Stimulated activated naive CD8-positive, alpha-beta T cell treated with anti-CD3 and anti-CD28 coated beads, Interleukin-15, Interleukin-2, amounts not matched to agents 100 ng/mL and 50 ng/mL, for 24 hours (primary cell): ENCODE measurements around the gene C11orf71.

ENCODE experiments used
- H3K27ac Mint-ChIP-seq: one replicate; pipeline ENCODE4 v1.8.0; 2021; ENCODE audit warnings: mild to moderate bottlenecking, mixed read lengths
- H3K27me3 Mint-ChIP-seq: one replicate; pipeline ENCODE4 v1.8.0; 2021; ENCODE audit warnings: mixed read lengths
- H3K36me3 Mint-ChIP-seq: one replicate; pipeline ENCODE4 v1.8.0; 2021; ENCODE audit warnings: low read depth, mixed read lengths
- H3K4me1 Mint-ChIP-seq: one replicate; pipeline ENCODE4 v1.8.0; 2021; ENCODE audit warnings: low read depth, mixed read lengths
- H3K4me3 Mint-ChIP-seq: one replicate; pipeline ENCODE4 v1.8.0; 2021; ENCODE audit warnings: mild to moderate bottlenecking, mixed read lengths
- H3K9me3 Mint-ChIP-seq: one replicate; pipeline ENCODE4 v1.8.0; 2021; ENCODE audit warnings: mixed read lengths

Gene C11orf71, protein sequence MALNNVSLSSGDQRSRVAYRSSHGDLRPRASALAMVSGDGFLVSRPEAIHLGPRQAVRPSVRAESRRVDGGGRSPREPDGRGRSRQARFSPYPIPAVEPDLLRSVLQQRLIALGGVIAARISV

DNA sequence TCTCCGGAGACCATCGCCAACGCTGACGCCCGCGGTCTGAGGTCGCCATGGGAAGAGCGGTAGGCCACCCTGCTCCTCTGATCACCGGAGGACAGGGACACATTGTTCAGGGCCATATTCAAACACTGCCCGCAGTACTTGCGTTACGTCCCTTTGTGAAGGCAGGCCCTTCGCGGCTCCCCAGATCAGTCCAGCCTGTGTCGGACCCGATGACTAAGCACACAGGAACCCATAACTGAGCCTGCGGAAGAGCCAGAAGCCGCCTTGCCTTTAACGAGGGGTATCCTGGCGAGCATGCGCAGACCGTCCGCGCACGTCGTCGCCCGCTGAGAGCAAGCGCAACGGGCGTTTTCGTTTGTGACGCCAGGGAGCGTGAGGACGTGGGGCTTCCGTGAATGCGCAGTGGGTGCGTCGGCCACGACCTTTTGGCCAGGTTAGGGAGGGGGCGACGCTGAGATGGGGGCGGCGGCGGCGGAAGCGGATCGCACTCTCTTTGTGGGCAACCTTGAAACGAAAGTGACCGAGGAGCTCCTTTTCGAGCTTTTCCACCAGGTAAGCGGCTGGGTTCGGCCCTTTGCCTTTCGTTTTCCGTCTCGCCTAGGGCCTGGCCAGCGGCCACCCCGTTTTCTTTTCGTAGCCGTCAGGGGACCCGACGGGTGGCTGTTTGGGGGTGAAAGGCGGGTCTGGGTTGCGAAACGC is at the start of gene C11orf71, which contains the start of gene RBM7:
C11orf71 (minus strand) TSS at position 296 of the 699 bp plus-strand sequence; CDS start at position 116, 180 bp downstream.
RBM7 (plus strand) TSS at position 451 of the 699 bp plus-strand sequence; CDS start at position 457, 6 bp downstream.
- Mint-ChIP-seq H3K9me3 (no peaks in the 10 kb centered on the region), H3K4me3 (peak within 1 kb of the TSS; percentile 90), H3K4me1 (peaks cover 57% of the 10 kb centered on the region), H3K27ac (peak within 1 kb of the TSS; percentile 90), H3K27me3 (no peaks in the 10 kb centered on the region), H3K36me3 (peaks cover 46% of the 10 kb centered on the region)

DNA sequence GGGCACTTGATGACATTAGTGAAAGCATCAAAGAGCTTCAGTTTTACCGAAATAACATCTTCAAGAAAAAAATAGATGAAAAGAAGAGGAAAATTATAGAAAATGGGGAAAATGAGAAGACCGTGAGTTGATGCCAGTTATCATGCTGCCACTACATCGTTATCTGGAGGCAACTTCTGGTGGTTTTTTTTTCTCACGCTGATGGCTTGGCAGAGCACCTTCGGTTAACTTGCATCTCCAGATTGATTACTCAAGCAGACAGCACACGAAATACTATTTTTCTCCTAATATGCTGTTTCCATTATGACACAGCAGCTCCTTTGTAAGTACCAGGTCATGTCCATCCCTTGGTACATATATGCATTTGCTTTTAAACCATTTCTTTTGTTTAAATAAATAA is 49.5 kb upstream of the C11orf71 start:
- Mint-ChIP-seq H3K4me1 (no peaks in the 10 kb centered on the region), H3K27ac (no peak overlapping the region), H3K36me3 (peaks cover 71% of the 10 kb centered on the region), H3K9me3 (no peaks in the 10 kb centered on the region), H3K27me3 (no peaks in the 10 kb centered on the region), H3K4me3 (no peak overlapping the region)

DNA sequence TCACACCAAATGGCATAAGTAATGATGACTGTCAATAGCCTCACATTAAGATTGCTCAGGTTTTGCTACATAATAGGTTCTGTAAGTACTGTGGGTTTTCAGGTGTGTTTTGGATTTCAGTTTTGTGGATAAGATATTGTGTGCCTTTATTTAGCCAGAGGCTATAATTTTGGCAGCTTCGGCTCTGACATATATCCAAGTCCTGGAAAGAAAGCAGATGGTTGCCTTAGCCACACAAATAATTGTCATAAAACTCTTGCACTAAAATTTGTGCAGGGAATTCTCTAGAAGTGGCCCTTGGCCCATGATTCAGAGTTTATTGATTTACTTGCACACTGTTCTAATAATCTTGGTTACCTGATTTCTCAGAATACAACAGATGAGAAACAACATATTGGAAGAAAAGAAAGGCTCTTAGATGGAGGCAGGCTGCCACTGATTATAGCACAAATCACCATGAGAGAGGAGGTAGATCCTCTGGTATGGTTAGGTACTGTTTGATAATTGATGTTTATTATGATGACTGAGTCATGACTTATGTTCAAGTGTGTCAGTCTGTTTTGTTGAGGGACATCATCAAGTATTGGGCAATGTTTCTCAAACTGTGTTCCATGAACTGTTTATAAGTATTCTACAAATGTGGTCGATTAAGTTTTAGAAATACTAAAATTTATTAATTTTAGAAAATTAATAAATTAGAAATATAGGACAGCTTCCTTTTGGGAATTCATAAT is 48.6 kb upstream of the C11orf71 start:
- Mint-ChIP-seq H3K4me3 (no peak overlapping the region), H3K36me3 (peaks cover 78% of the 10 kb centered on the region)

DNA sequence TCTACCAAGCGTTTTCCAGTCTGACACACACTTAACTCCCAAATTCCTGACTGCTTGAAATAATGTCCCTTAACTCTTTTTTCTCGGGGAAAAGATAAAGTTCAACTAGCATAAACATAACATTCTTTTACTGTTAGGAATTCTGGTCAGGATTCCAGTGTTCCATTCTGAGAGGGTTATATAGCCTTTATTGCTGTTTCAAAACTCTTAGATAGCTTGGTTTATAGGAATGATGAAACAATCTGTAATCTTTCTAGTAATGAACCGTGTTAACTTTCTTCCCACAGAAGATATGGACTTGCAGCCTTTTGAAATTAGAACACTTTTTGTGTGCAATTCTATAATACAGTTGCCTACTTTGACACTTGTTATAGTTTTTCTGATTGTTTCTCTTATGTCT is 47.6 kb upstream of the C11orf71 start:
- no peaks in the 10 kb centered on the region for H3K27me3 Mint-ChIP-seq
- no peaks in the 10 kb centered on the region for H3K9me3 Mint-ChIP-seq
- no peaks in the 10 kb centered on the region for H3K4me1 Mint-ChIP-seq
- peaks cover 73% of the 10 kb centered on the region for H3K36me3 Mint-ChIP-seq
- H3K4me3 Mint-ChIP-seq, result no peak overlapping the region
- H3K27ac Mint-ChIP-seq, result no peak overlapping the region

More for the DNA sequence above, 48.6 kb upstream of the C11orf71 start:
- Mint-ChIP-seq H3K27me3 (no peaks in the 10 kb centered on the region), H3K27ac (no peak overlapping the region), H3K9me3 (no peaks in the 10 kb centered on the region), H3K4me1 (no peaks in the 10 kb centered on the region)

DNA sequence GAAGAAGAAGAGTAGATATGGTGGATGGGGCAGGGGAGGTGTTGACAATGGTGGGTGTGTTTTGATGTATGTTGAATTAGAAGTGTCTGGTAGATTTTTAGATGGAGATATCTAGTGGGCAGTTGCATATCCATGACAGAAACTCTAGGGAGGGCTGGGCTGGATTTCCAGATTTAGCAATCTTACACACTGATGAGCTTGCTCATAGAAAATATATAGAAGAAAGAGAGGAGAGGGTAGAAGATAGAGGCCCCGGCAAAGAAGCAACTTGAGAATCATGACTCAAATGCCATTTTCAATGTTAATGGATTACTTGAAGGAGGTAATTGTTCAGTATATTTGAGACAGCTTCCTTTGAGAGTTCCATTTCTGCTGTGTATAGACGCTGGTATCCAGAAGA is 47.1 kb upstream of the C11orf71 start:
- Mint-ChIP-seq H3K4me1 (no peaks in the 10 kb centered on the region), H3K4me3 (no peak overlapping the region), H3K9me3 (no peaks in the 10 kb centered on the region), H3K27ac (peak overlapping the region; percentile 1), H3K36me3 (peaks cover 68% of the 10 kb centered on the region), H3K27me3 (no peaks in the 10 kb centered on the region)

DNA sequence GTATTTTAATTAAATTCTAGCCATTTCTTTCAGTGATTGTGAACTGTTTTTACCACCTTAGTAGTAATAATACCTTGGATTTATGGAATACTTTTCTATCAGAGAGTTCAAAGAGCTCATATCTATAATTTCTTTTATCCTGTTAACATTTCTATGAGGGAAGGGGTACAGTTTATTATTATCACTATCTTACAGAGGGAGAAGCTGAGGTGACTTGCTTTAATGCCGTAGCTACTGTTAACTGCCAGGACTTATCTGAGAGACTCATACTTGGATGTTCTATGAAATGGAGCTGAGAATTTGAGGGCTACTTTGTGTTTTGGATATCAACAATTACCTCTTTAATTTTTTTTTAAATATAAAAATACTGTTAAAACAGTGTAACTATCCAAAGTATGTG is 42.2 kb upstream of the C11orf71 start:
- Mint-ChIP-seq H3K27ac (no peak overlapping the region), H3K36me3 (peaks cover 54% of the 10 kb centered on the region), H3K27me3 (no peaks in the 10 kb centered on the region), H3K4me1 (peaks cover 27% of the 10 kb centered on the region), H3K4me3 (no peak overlapping the region), H3K9me3 (no peaks in the 10 kb centered on the region)

DNA sequence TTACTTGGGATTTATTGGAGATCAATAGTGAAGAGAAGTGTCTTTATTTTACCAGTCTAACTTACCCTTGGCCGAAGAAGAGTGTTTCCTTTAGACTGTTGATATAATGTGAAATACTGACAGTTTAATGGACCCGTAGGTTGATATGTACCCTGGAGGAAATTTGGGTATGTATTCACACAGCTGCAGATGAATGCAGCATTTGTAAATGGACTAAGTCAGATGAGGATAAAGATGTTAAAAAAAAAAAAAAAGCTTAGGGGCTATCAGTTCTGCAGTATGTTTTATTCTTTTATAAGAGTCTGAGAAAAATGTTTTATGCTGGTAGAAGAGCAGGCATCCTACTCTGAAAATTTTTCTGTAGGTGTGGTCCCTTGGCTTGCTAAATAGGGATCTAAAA is 41.6 kb upstream of the C11orf71 start:
- H3K9me3 Mint-ChIP-seq, result no peaks in the 10 kb centered on the region
- no peak overlapping the region for H3K27ac Mint-ChIP-seq
- H3K4me3 Mint-ChIP-seq, result no peak overlapping the region

DNA sequence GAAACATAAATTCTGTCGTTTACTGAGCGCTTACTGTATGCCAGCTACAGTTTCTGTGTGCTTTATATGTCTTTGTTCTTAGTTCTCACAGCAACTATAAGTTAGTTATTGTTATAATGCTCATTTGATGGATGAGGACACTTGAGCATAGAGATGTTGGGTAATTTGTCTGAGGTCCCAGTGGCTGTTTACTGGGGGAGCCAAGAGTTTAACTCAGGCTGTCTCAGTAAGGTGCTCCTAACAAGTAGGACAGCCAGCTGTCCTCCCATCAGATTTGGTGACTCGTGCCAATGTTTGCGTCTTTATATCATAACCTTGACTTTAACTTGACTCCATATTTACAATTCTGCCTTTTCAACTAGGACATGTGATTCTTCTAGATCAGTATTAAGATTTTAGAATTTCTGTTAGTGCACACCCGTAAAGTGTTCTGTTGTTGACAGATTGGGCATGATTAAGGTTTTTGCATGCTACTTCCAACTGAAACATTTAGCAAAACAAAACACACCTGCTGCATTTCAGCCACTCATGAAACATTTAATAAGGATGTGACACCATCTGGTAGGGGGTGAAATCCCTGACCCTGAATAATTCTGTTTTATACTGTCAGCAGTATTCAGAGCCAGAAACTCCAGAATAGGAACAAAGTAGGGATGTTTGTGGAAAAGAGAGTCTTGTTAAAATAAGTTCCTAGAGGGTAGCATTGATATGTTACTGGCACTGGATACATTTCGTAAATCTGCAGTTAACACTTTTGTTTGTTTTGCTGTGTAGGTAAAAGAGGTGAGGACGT is 40.9 kb upstream of the C11orf71 start:
- Mint-ChIP-seq H3K27me3 (no peaks in the 10 kb centered on the region), H3K36me3 (peaks cover 42% of the 10 kb centered on the region), H3K9me3 (no peaks in the 10 kb centered on the region), H3K4me3 (peak overlapping the region; percentile 68), H3K27ac (no peak overlapping the region), H3K4me1 (peaks cover 27% of the 10 kb centered on the region)

More for the DNA sequence above, 41.6 kb upstream of the C11orf71 start:
- peaks cover 49% of the 10 kb centered on the region for H3K36me3 Mint-ChIP-seq
- no peaks in the 10 kb centered on the region for H3K27me3 Mint-ChIP-seq
- peaks cover 27% of the 10 kb centered on the region for H3K4me1 Mint-ChIP-seq

DNA sequence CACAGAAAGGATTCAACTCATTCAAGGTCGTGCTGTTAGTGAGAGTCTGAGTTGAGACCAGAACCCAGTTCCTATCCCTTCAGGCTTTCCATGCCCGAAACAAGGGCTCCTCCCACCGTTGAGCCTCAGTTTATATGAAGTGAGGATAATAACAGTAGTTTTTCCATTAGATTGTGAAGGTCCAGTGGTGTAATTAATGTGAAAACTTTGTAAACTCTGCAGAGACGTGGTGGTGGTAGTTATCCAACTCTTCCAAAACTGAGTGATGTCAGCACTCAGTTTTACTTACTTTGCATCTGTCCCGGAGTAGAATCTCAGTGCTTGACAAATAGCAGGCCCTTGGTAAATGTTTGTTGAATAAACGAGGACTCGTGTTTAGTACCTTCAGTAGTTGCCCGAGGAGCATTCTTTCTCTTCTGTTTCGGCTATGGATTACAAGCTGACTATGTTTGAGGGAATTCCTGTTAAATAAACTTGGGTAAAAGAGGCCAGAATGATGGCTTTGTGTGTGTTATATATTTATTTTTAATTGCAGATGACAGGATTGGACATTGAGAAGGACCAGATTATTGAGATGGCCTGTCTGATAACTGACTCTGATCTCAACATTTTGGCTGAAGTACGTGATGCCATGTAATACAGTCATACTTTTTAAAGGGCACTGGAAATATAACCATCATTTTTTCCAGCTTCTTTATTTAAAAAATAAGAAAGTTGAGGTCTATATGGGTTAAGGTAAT is 40.0 kb upstream of the C11orf71 start:
- Mint-ChIP-seq H3K36me3 (peaks cover 33% of the 10 kb centered on the region), H3K4me3 (peak overlapping the region; percentile 98), H3K27ac (peak overlapping the region; percentile 94), H3K9me3 (no peaks in the 10 kb centered on the region), H3K4me1 (peaks cover 27% of the 10 kb centered on the region), H3K27me3 (no peaks in the 10 kb centered on the region)

DNA sequence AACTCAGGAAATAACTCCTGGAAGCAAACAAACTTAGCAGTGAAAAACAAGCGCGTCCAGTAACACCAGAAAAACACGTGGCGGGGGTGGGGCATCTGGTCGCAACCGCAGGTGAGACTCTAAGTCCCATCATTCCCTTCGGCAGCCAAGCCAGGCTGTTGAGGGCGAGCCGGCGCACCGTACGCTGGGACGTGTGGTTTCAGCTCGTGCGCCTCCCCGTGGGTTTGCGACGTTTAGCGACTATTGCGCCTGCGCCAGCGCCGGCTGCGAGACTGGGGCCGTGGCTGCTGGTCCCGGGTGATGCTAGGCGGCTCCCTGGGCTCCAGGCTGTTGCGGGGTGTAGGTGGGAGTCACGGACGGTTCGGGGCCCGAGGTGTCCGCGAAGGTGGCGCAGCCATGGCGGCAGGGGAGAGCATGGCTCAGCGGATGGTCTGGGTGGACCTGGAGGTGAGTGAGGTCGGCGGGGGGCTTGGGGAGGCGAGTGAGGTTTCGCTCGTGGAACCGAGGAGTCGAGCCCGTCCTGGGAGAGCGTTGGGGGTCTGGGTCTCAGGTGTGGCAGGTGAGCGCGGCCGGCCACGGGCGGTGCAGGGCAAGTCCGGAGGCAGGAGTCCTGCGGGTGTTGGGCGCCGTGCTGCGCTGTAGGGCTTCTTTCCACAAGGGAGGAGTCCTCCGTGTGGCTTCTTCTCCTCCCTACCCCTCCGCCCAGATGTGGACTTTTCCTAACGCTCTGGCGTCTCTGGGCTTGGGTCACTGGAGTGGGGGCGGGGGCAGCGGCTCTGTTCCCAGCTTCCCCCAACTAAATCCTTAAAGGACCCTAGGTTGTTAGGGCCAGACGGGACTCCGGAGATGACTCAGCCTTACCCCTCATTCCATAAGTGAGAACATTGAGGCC is 39.2 kb upstream of the C11orf71 start, which contains the start of gene REXO2:
REXO2 (plus strand) TSS at position 239 of the 892 bp plus-strand sequence; CDS start at position 301, 62 bp downstream.
- Mint-ChIP-seq H3K36me3 (peaks cover 25% of the 10 kb centered on the region), H3K4me1 (peaks cover 27% of the 10 kb centered on the region), H3K27ac (peak within 1 kb of the TSS; percentile 94), H3K4me3 (peak within 1 kb of the TSS; percentile 98), H3K27me3 (no peaks in the 10 kb centered on the region), H3K9me3 (no peaks in the 10 kb centered on the region)

DNA sequence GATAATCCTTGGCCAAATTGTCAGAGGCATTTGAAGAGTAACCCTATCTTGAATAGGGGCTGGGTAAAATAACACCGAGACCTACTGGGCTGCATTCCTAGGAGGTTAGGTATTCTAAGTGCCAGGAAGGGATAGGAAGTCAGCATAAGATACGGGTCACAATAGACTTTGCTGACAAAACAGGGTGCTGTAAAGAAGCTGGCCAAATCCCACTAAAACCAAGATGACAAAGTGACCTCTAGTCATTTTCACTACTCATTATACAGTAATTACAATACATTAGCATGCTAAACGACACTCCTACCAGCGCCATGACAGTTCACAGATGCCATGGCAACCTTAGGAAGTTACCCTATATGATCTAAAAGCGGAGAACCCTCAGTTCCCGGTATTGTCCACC is 38.0 kb upstream of the C11orf71 start:
- Mint-ChIP-seq H3K9me3 (no peaks in the 10 kb centered on the region), H3K36me3 (peaks cover 15% of the 10 kb centered on the region), H3K27me3 (no peaks in the 10 kb centered on the region), H3K4me3 (no peak overlapping the region), H3K27ac (no peak overlapping the region), H3K4me1 (peaks cover 27% of the 10 kb centered on the region)

DNA sequence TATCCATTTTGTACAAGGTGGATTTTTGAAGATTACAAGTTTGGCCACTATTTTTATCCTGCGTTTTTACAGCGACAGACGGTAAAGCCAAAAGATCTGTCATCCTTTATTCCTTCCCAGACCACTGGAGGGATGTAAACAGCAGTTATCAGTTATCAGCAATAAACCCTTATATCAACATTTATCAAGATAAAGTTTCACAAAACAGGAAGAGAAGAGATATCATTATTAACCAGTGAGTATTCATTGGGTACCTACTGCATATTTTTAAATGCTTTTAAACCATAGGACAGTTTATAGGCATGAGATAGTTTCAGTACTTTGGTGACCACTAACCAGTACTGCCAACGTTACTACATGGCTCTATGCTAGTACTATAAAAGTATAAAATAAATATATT is 33.1 kb upstream of the C11orf71 start:
- Mint-ChIP-seq H3K4me3 (no peak overlapping the region), H3K9me3 (no peaks in the 10 kb centered on the region), H3K27me3 (no peaks in the 10 kb centered on the region), H3K27ac (no peak overlapping the region), H3K4me1 (no peaks in the 10 kb centered on the region), H3K36me3 (no peaks in the 10 kb centered on the region)

DNA sequence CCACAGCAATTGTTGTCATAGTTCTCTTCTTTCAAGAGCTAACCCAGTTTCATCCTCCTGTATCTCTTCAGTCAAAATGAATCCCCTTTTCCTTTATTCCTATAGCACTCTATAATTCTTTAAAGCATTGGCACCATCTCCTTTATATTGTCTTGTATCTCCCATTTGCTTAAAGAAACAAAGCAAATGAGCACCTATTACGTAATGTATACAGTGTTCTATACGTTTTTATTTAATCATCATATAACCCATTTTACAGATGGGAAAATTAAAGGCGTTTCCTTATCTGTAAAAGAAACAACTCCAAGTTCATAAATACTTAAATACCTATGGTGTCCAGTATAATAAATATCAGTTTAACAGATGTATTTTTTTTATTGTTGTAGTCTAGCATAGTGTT is 32.6 kb upstream of the C11orf71 start:
- H3K27ac Mint-ChIP-seq, result no peak overlapping the region
- no peak overlapping the region for H3K4me3 Mint-ChIP-seq
- no peaks in the 10 kb centered on the region for H3K27me3 Mint-ChIP-seq
- H3K4me1 Mint-ChIP-seq, result no peaks in the 10 kb centered on the region
- H3K9me3 Mint-ChIP-seq, result no peaks in the 10 kb centered on the region
- H3K36me3 Mint-ChIP-seq, result no peaks in the 10 kb centered on the region
